GM18502 (cell line): Measurements from ENCODE around the gene SYNPR.
A peak's percentile ranks its signal among the peaks of the same experiment; 100 is the strongest.
"Not testable (repeated sequence)": the region's sequence is repeated elsewhere in the genome, so short reads cannot be mapped to it uniquely, and the experiment has no call there.

Experiments used
- ATAC-seq: cut with Tn5 transposase; IDR thresholded peaks from one replicate; pipeline ENCODE4 v1.9.1; 2021; ENCODE audit warnings: mild to moderate bottlenecking; ENCODE audit not compliant: unreplicated experiment, poor library complexity

Gene SYNPR

DNA sequence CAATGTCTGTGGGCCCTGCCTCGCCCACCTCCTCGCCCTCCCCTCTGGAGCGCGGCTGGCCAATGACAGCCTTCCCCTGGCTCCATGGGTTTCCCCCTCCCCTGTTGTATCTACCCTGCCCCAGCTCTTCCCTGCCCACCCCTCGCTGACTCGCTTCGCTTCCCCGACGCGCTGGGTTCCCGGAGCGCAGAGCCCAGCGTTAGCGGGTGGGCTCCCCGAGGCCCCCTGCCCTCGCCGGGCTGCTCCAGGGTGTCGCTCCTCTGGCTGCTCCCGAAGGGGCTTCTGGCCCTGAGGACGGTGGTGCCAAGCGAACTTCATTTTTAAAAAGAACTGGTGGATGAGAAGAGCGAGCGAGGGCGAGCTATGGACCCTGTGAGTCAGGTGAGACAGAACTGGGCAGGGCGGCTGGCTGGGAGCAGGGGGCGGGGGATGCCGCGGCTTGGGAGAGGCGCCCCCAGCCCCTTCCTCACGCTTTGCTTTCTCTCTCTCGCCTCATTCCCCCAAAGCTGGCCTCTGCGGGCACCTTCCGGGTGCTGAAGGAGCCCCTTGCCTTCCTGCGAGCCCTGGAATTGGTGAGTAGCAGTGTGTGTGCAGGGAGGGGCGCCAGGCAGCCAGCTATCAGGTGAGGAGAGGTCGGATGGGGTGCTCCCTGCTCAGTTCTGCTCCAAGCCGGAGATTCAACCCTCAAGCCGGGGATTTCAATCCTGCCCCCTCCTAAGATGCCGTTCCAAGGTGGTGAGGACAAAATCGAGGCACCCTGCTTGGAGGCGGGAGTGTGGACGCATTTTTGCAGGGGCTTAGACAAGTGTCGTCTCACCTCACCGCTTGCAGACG is at the start of gene SYNPR:
Gene SYNPR (plus strand): TSS at position 138 of the 834 bp plus-strand sequence.
- ATAC-seq, result no peak

GRCh38 chr3:63228677-63229076 is 49.4 kb upstream of the SYNPR start:
- ATAC-seq, result peak; percentile 87

DNA sequence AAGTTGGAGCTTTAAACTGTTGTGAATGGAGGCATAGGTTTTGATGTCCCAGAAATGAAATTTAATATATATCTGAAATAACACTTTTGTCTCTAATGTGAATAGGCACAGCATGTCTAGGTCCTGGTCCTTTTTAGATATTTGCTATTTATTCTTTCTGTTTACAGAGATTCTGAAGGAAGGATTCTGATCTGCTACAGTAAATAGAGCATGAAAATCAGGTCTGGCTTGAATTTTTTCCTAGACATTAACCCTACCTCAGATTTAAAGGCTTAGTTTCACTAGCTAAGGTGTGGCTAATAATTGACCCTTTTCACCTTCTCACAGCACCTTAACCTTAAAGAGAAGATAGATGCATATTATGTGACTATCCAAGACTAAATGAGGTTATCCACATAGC is 48.0 kb upstream of the SYNPR start:
- no peak for ATAC-seq

DNA sequence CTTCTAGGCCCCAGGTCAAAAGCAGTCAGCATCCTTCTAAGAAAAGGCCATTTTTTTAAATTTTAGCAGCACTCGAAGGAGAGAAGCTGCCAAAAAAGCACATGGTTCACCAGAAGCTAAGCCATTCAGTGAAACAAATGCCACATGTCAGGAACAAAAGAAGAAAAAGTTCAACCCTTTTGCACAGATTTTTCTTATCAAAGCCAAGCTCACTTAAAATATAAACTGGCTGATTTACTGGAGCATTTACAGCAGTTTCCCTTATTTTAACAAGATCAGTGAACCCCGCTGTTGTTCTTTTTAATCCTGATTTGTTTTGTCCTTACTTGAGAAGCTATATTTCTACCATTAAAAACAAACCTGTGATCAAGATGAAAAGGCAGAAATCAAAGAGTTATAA is 46.5 kb upstream of the SYNPR start:
- ATAC-seq, result no peak

DNA sequence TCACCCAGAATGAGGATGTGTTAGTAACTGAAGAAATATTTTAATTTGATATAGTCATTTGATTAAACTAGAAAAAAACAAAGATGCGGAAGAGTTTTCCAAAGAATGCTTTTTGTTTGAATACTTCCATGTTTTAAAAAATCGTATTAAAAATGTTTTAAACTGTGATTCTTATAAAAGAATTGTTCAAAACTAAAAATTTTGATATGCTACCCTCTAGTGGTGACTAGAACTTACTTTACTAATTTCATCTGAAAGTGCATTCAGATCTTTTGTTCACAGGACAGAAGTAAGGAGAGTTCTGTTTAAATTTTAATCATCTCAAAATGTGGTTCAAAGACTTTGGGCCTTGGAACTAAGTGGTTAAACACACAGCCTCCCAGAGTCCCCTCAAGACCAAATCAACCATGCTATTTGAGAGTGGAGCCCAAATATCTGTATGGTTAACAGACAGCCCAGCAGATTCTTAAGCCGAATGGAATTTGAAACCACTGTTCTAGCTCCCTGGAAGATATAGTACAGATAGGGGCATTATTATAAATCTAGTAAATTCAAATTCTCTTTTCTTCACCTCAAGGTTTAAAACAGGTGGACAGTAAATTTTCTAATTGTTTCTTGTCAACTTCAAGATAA is 45.2 kb upstream of the SYNPR start:
- no peak for ATAC-seq

GRCh38 chr3:63240381-63240902 is 37.7 kb upstream of the SYNPR start:
- ATAC-seq, result no peak

GRCh38 chr3:63242124-63242523 is 36.0 kb upstream of the SYNPR start:
- ATAC-seq, result no peak

DNA sequence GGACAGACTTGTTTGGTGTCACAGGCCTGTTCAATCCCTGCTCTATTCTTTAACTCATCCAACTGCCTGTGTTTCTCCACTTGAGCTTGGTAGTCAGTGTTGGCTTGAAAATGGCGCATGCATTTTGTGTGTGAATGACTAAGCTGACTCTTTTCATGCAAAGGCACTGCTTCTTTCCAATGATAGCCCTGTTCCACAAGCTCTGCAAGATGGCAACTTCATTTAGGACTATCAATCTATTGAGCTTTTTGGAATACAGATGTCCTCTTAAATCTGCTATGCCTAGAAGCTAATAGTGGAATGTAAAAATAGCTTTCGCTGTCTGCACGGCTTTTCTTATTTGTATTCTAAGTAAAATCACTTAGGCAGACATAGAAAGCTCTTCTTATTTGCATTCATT is 33.6 kb upstream of the SYNPR start:
- ATAC-seq, result no peak

- ATAC-seq, result no peak
Measured at GRCh38 chr3:63245726-63246241, 32.3 kb upstream of the SYNPR start.

DNA sequence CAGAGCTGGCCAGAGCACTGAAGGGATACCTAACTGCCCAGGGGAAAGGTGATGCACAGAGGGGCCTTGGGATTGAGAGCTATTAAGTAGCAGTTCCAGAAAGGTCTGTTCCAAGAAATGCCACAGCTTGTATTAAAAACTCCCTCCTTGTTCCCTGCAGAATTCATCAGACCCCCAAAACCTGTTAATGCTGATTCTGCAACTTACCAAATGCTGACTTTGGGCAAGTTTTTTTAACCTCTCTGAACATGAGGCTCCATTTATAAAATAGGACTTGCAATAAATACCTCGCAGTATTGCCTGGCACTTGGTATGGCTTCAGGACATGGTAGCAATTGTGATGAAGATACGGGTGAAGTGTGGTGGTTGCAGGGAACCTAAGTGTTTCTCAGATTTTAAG is 30.1 kb upstream of the SYNPR start:
- ATAC-seq, result no peak

DNA sequence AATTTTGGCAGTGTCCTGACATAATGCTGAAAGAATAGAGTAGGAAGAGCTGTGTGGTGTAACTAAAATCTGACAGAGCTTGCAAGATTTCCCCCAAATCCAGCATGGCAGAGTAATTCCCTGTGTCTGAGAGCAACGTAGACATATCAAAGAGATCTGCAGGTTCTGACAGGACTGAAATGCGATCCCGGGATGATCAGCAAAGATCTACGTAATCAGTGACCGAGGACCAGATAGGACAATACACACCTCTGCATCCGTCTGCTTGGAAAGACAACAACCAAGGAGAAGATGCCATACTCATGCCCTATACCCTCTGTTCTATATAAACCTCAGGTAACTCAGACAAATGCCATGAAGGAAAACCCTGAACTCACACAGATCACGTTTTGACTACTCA is 26.6 kb upstream of the SYNPR start:
- no peak for ATAC-seq

DNA sequence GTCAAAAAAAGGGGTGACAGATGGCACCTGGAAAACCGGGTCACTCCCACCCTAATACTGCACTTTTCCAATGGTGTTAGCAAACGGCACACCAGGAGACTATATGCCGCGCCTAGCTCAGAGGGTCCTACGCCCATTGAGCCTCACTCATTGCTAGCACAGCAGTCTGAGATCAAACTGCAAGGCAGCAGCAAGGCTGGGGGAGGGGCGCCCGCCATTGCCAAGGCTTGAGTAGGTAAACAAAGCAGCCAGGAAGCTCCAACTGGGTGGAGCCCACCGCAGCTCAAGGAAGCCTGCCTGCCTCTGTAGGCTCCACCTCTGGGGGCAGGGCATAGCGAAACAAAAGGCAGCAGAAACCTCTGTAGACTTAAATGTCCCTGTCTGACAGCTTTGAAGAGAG is 22.3 kb upstream of the SYNPR start:
- ATAC-seq, result not testable (repeated sequence)

DNA sequence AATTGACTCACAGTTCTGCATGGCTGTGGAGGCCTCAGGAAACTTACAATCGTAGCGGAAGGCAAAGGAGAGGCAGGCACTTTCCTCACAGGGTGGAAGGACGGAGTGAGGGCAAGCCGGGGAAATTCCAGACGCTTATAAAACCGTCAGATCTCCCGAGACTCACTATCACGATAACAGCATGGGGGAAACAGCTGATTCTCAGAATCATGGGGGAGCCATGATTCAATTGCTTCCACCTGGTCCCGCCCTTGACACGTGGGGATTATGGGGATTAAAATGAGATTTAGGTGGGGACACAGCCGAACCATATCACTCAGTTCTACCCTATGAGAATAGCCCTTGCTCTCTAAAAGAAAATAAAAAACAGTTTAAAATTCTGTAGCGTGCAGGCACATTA is 13.4 kb upstream of the SYNPR start:
- ATAC-seq, result no peak

- no peak for ATAC-seq
Measured at GRCh38 chr3:63274359-63274758, 3.7 kb upstream of the SYNPR start.

- no peak for ATAC-seq
Measured at GRCh38 chr3:63279005-63279841, 1.1 kb downstream of the SYNPR start.

GRCh38 chr3:63287610-63288009 is 9.5 kb downstream of the SYNPR start:
- no peak for ATAC-seq

DNA sequence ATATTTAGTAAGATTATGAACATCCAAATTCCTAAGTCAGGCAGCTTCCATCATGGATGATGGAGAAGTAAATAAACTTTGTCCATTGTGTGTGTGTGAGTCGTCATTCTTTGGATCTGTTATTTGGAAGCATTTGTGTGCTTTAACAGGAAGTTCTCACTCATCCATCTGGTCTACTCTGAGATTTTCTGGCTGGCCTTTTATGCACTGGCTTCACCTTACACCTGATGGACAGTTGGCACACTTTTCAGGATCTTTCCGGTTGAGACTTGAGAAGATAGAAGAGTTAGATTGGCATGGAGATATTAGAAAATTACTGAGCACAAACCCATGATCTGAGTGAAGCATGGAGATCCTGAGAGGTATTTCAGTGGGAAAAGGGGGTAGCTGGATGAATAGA is 12.6 kb downstream of the SYNPR start:
- ATAC-seq, result no peak

DNA sequence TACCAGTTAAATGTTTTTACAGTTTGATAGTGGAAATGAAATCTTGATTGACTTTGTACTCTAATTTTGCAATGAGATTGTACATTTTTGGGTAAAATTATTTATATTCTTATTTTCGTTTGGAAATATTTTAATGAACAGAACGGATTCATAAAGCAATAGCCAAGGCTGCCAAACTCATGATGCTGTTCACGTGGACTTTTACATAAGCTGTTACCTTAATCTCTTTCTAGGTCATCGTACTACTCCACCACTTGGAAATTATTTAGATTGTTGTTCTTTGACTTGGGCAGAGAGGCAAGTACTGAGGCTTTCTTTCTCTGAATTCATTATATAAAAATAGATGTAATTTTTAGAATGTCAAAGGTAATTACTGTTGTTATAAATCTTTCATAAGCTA is 16.2 kb downstream of the SYNPR start:
- ATAC-seq, result no peak

- no peak for ATAC-seq
Measured at GRCh38 chr3:63295356-63295755, 17.2 kb downstream of the SYNPR start.

DNA sequence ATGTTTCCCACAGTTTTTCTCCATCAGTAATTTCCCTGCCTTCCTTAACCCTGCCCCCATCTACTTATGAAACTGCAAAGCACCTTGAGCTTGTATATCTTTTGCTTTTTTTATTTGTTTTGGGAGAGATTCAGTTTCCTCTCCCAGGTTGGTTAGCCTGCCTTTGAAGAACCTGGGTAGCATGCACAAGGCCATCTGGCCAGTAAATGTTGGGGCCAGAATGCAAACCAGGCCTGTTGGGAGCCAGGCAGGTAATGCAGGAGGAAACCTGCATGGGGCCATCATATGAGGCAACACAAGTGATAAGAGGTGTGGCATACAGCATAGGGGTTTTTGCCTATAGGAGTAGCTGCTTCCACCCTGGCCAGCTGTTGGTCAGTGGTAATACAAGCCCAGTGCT is 17.7 kb downstream of the SYNPR start:
- ATAC-seq, result no peak

DNA sequence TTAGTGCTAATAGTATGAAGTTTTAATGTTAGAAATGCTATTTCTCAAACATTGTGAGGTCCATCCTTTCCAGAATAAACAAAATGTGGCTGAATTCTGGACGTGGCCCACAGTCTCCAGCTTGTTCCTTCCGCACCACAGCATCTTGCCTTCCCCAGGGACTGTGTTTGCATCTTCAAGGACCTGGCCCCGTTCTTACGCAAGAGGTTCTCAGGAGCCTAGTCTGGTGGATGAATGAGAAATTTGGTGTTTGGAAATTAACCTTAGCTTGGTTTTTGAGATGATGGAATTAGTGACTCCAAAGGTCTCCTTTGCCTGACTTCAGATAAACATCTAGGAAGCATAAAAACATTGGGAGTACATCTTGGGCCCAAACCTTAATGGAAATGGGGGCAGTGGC is 18.1 kb downstream of the SYNPR start:
- ATAC-seq, result no peak
